Thyroid gland (tissue), 4 donors: ENCODE results near the gene KIF2C.

ENCODE experiments used
- POLR2A ChIP-seq, 2 donors: fragments of 450-650 bp; IDR thresholded peaks; one replicate each; pipeline ENCODE4 v1.6.1; 2017; ENCODE audit warnings: antibody characterized with exemption in 2 of 2, mild to moderate bottlenecking in 2 of 2, moderate library complexity in 1 of 2
- TF ChIP-seq, protein P1 (sequence below), 6 experiments: fragments of 200-600 bp in 3 of 6; fragments of 450-650 bp in 3 of 6; sonication (generic) in 3 of 6; IDR thresholded peaks; one replicate each; pipeline ENCODE4 v1.5.1; 2016 to 2019; ENCODE audit warnings: antibody characterized with exemption in 6 of 6, mild to moderate bottlenecking in 2 of 6, inconsistent platforms in 1 of 6, moderate library complexity in 1 of 6

DNA sequence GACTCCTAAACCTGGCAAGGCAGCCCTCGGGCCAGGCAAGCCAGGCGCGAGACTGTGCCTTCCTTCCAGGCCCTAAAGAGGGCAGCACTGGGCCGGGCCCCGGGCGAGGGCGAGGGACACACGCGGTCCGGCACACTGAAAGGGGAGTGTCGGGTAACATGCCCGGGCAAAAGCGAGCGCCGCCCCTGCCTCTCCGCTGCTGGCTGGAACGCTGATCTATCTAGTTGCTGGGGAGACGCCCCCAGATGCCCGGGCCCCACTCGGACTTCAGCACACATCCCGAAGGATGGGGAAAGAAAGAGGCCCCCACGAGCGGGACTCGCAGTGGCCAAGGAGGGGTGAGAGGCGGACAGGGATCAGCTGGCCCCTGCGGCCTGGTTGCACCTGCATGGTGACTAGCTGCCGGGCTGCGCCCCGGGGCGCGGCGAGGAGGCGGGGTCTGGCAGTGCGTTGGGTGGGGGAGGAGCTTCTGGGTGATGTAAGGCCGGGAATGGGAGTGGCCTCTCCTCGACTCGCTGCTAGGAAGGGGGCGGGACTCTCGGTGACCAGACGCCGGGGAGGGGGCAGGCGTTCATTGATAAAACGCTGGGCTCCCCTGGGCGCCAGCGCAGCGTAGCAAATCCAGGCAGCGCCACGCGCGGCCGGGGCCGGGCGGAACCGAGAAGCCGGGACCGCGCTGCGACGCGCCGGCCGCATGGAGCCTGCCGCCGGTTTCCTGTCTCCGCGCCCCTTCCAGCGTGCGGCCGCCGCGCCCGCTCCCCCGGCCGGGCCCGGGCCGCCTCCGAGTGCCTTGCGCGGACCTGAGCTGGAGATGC lies 60.3 kb downstream of the KIF2C start, which contains the start of gene PLK3:
- TF ChIP-seq, protein P1, sequence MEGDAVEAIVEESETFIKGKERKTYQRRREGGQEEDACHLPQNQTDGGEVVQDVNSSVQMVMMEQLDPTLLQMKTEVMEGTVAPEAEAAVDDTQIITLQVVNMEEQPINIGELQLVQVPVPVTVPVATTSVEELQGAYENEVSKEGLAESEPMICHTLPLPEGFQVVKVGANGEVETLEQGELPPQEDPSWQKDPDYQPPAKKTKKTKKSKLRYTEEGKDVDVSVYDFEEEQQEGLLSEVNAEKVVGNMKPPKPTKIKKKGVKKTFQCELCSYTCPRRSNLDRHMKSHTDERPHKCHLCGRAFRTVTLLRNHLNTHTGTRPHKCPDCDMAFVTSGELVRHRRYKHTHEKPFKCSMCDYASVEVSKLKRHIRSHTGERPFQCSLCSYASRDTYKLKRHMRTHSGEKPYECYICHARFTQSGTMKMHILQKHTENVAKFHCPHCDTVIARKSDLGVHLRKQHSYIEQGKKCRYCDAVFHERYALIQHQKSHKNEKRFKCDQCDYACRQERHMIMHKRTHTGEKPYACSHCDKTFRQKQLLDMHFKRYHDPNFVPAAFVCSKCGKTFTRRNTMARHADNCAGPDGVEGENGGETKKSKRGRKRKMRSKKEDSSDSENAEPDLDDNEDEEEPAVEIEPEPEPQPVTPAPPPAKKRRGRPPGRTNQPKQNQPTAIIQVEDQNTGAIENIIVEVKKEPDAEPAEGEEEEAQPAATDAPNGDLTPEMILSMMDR (IDR thresholded peaks at IDR 0.05), result peak; percentile 54 to 95 (median 90)
- peak; percentile 75 to 96 for TF ChIP-seq POLR2A (IDR thresholded peaks at IDR 0.05)
